HCT116 (cell line): Measurements from ENCODE around the gene COMMD3. TPM values are rescaled to one million over a fixed set of nuclear protein-coding genes. Genes with fewer than 3 reads are reported as not detected.

ENCODE experiments used
- ATAC-seq: fragments of 200-7000 bp; cut with Tn5 transposase; 2 replicates; pipeline ENCODE4 v1.9.1; 2020; ENCODE audit warnings: mild to moderate bottlenecking, moderate library complexity
- BruUV-seq: library from RNA; stranded (reverse); fragments of 400-500 nt; replicated peaks from 2 replicates; lab custom pipeline; 2021; lab: Mats Ljungman, UMichigan
- CTCF ChIA-PET: fragments of 300-600 bp; sonication (Branson Sonifier 250); formaldehyde crosslinking; loops from one replicate; lab custom pipeline; 2021; ENCODE audit warnings: antibody characterized with exemption; lab: Charles Lee
- POLR2A ChIA-PET: fragments of 300-600, 350-600 bp; sonication (Branson Sonifier 250); formaldehyde crosslinking; loops from one replicate; lab custom pipeline; 2021; ENCODE audit warnings: antibody characterized with exemption; lab: Charles Lee
- RAD21 ChIA-PET, 2 experiments: fragments of 300-600 bp; sonication (Branson Sonifier 250); formaldehyde crosslinking; loops; one replicate each; lab custom pipeline; 2023; ENCODE audit warnings: low total read pairs in 2 of 2; ENCODE audit not compliant: uncharacterized antibody in 2 of 2, unreplicated experiment in 2 of 2, low non-redundant PET in 1 of 2; lab: Charles Lee
- DNase-seq: peaks from one replicate; pipeline ENCODE4 v3.0.0-alpha.2; 2010; ENCODE audit warnings: low read depth, low spot score
- H2AFZ ChIP-seq: fragments of 200-600 bp; shearing (Covaris generic), sonication (generic); 2 replicates; pipeline ENCODE4 v1.6.1; 2017; ENCODE audit warnings: low read depth, mixed run types, mixed read lengths, antibody characterized with exemption, low read length; ENCODE audit not compliant: poor library complexity, severe bottlenecking
- H3K27ac ChIP-seq: 2 replicates; pipeline ENCODE4 v1.5.1; 2012; ENCODE audit warnings: low read depth, low read length
- H3K27me3 ChIP-seq: fragments of 200-600 bp; sonication (generic); 2 replicates; pipeline ENCODE4 v1.6.1; 2016; ENCODE audit warnings: mixed run types, low read length, mixed read lengths; ENCODE audit not compliant: insufficient read depth
- H3K36me3 ChIP-seq, 2 experiments: fragments of 200-500 bp in 1 of 2; fragments of 200-600 bp in 1 of 2; sonication (Bioruptor generic) in 1 of 2; sonication (generic) in 1 of 2; 2 replicates each; pipeline versions ENCODE4 v1.5.1 to v1.6.1; 2014 to 2016; ENCODE audit warnings: low read length in 2 of 2, inconsistent platforms in 1 of 2, mixed read lengths in 1 of 2, mixed run types in 1 of 2; ENCODE audit not compliant: insufficient read depth in 2 of 2, control insufficient read depth in 1 of 2
- H3K4me1 ChIP-seq, 2 experiments: fragments of 200-600 bp in 1 of 2; sonication (generic) in 1 of 2; 2 replicates each; pipeline versions ENCODE4 v1.5.1 to v1.6.1; 2012 to 2017; ENCODE audit warnings: low read length in 2 of 2, inconsistent platforms in 1 of 2, mild to moderate bottlenecking in 1 of 2, mixed read lengths in 1 of 2, mixed run types in 1 of 2, moderate library complexity in 1 of 2; ENCODE audit not compliant: insufficient read depth in 2 of 2, control insufficient read depth in 1 of 2
- H3K4me2 ChIP-seq: fragments of 200-600 bp; sonication (generic); 2 replicates; pipeline ENCODE4 v1.6.1; 2017; ENCODE audit warnings: mixed run types, low read length, mixed read lengths
- H3K4me3 ChIP-seq, 2 experiments: fragments of 200-600 bp in 1 of 2; sonication (generic) in 1 of 2; replicated peaks in 1 of 2; 2 replicates each; pipeline ENCODE4 v1.5.1; 2011 to 2016; ENCODE audit warnings: low read length in 2 of 2, control low read depth in 1 of 2, low read depth in 1 of 2, mild to moderate bottlenecking in 1 of 2, mixed read lengths in 1 of 2, mixed run types in 1 of 2
- H3K79me2 ChIP-seq: fragments of 200-600 bp; sonication (generic); 2 replicates; pipeline ENCODE4 v1.6.1; 2017; ENCODE audit warnings: mild to moderate bottlenecking, mixed run types, low read length, moderate library complexity, mixed read lengths; ENCODE audit not compliant: insufficient read depth
- H3K9ac ChIP-seq: fragments of 200-600 bp; sonication (generic); 2 replicates; pipeline ENCODE4 v1.6.1; 2016; ENCODE audit warnings: low read length, mixed read lengths
- H3K9me2 ChIP-seq: fragments of 200-600 bp; sonication (generic), shearing (Covaris generic); 2 replicates; pipeline ENCODE4 v1.6.1; 2017; ENCODE audit warnings: mixed run types, mild to moderate bottlenecking, moderate library complexity; ENCODE audit not compliant: insufficient read depth
- H3K9me3 ChIP-seq, 2 experiments: fragments of 200-500 bp in 1 of 2; fragments of 200-600 bp in 1 of 2; sonication (Bioruptor generic) in 1 of 2; sonication (generic) in 1 of 2; 2 replicates each; pipeline ENCODE4 v1.6.1; 2014 to 2017; ENCODE audit warnings: low read length in 2 of 2, mixed read lengths in 2 of 2, inconsistent platforms in 1 of 2, low read depth in 1 of 2, mild to moderate bottlenecking in 1 of 2, mixed run types in 1 of 2, moderate library complexity in 1 of 2; ENCODE audit not compliant: control insufficient read depth in 1 of 2, insufficient read depth in 1 of 2
- H4K20me1 ChIP-seq: fragments of 200-600 bp; sonication (generic), shearing (Covaris generic); 2 replicates; pipeline ENCODE4 v1.6.1; 2017; ENCODE audit warnings: mixed run types, mild to moderate bottlenecking, moderate library complexity; ENCODE audit not compliant: insufficient read depth
- CBX3 ChIP-seq: IDR thresholded peaks from 2 replicates; pipeline ENCODE4 v1.6.1; 2012; ENCODE audit warnings: low read depth
- CEBPB ChIP-seq: IDR thresholded peaks from 2 replicates; pipeline ENCODE4 v1.6.1; 2012; ENCODE audit warnings: low read depth
- CTCF ChIP-seq, 3 experiments: fragments of 200-600 bp in 1 of 3; sonication (generic) in 1 of 3; IDR thresholded peaks in 2 of 3; conservative IDR thresholded peaks in 1 of 3; 2 replicates each; pipeline ENCODE4 v1.5.1; 2012 to 2017; ENCODE audit warnings: low read depth in 2 of 3, low read length in 2 of 3, antibody characterized with exemption in 1 of 3, borderline replicate concordance in 1 of 3, control low read depth in 1 of 3, mild to moderate bottlenecking in 1 of 3, mixed read lengths in 1 of 3, mixed run types in 1 of 3, moderate library complexity in 1 of 3; ENCODE audit not compliant: insufficient read depth in 1 of 3
- ELF1 ChIP-seq: IDR thresholded peaks from 2 replicates; pipeline ENCODE4 v1.6.1; 2012; ENCODE audit warnings: low read depth, borderline replicate concordance
- EZH2phosphoT487 ChIP-seq: fragments of 200-600 bp; IDR thresholded peaks from 2 replicates; pipeline ENCODE4 v1.6.1; 2018; ENCODE audit warnings: antibody characterized with exemption, borderline replicate concordance
- JUND ChIP-seq: IDR thresholded peaks from 2 replicates; pipeline ENCODE4 v1.6.1; 2012
- RAD21 ChIP-seq: IDR thresholded peaks from 2 replicates; pipeline ENCODE4 v1.6.1; 2012; ENCODE audit warnings: low read depth, mild to moderate bottlenecking
- ZFX ChIP-seq: fragments of 450-650 bp; IDR thresholded peaks from 2 replicates; pipeline ENCODE4 v1.6.1; 2017
- intact Hi-C: fragments of 100-400 bp; cut with micrococcal nuclease; formaldehyde crosslinking; loops from 2 replicates; pipeline ENCODE4 v1.10.0; 2022
- total RNA-seq: library from RNA; stranded (reverse); gene quantifications from one replicate; pipeline ENCODE4 v1.2.1, GENCODE V29; 2021; ENCODE audit not compliant: unreplicated experiment
- TF ChIP-seq, protein P1 (sequence below): IDR thresholded peaks from 2 replicates; pipeline ENCODE4 v1.6.1; 2012
- TF ChIP-seq, protein P2 (sequence below): IDR thresholded peaks from 2 replicates; pipeline ENCODE4 v1.6.1; 2011; ENCODE audit warnings: mild to moderate bottlenecking, low read length, moderate library complexity; ENCODE audit not compliant: insufficient replicate concordance; ENCODE audit errors: extremely low read depth
- TF ChIP-seq, protein P3 (sequence below): IDR thresholded peaks from 2 replicates; pipeline ENCODE4 v1.6.1; 2012; ENCODE audit warnings: low read depth
- TF ChIP-seq, protein P4 (sequence below): IDR thresholded peaks from 2 replicates; pipeline ENCODE4 v1.6.1; 2012

COMMD3 gene
- total RNA-seq, 1 experiment from 2014 or later = 43.0 TPM

DNA sequence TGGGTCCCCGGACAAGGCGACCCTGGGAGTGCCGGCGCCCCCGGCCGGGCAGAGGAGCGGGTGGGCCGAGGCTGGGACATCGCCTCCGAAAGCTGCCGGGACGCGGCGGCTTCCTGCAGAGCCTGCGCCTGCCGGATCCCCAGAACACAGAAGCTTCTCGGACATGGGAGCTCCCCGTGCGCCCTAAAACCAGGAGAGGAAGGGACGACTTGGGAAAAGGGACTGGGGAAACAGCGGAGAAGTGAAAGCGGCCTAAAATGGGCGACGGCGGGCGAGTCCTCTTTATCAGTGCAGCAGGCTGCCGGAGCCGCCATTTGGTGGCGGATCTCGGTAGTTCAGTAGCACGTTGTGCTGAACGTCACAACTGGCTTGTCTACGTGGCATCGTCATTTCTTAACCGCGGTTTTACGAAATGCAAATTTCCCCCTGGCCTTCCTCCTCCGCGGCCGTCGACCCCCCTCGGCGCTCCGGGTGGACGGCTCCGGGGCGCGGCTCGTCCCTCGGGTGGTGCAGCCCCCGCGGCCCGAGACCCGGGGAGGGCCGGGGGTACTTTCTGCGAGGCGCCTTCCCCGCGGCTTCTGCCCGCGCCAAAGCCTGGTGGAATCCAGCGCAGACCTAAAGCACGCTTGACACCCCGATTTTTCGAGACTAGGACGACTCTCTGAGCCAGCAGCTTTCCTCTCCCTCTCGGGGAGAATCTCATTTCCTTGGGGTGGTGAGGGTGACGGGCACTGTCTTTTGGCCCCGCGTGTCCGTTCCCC lies 19.2 kb downstream of the COMMD3 start:
- ChIA-PET POLR2A (no interaction called here), CTCF (no interaction called here), RAD21 (no interaction called here)
- H3K36me3 ChIP-seq = no peaks in the 10 kb centered on the region; a peak in 1 of 4 replicates
- H3K4me1 ChIP-seq = peaks cover 0 to 6% of the 10 kb centered on the region in 2 experiments; a peak in 2 of 4 replicates
- H3K4me3 ChIP-seq = no peak overlapping the region
- ATAC-seq = no peak
- no peaks in the 10 kb centered on the region for H3K9me2 ChIP-seq
- no peaks in the 10 kb centered on the region for H4K20me1 ChIP-seq
- H3K79me2 ChIP-seq = no peaks in the 10 kb centered on the region
- no peak for DNase-seq
- H3K9me3 ChIP-seq = no peaks in the 10 kb centered on the region
- intact Hi-C loops = no loop called here
- TF ChIP-seq, protein P1, sequence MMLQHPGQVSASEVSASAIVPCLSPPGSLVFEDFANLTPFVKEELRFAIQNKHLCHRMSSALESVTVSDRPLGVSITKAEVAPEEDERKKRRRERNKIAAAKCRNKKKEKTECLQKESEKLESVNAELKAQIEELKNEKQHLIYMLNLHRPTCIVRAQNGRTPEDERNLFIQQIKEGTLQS = no peak
- TF ChIP-seq CEBPB (no peak), ZFX (no peak), RAD21 (no peak), EZH2phosphoT487 (no peak), ELF1 (no peak), JUND (no peak), CTCF (IDR thresholded peaks at IDR 0.05 in 2 of 3, conservative IDR thresholded peaks at IDR 0.05 in 1 of 3; ENCODE audit: borderline replicate concordance in 1 of 3, insufficient read depth in 1 of 3, low read depth in 2 of 3, low read length in 2 of 3) (no peak), CBX3 (no peak)
- TF ChIP-seq, protein P2, sequence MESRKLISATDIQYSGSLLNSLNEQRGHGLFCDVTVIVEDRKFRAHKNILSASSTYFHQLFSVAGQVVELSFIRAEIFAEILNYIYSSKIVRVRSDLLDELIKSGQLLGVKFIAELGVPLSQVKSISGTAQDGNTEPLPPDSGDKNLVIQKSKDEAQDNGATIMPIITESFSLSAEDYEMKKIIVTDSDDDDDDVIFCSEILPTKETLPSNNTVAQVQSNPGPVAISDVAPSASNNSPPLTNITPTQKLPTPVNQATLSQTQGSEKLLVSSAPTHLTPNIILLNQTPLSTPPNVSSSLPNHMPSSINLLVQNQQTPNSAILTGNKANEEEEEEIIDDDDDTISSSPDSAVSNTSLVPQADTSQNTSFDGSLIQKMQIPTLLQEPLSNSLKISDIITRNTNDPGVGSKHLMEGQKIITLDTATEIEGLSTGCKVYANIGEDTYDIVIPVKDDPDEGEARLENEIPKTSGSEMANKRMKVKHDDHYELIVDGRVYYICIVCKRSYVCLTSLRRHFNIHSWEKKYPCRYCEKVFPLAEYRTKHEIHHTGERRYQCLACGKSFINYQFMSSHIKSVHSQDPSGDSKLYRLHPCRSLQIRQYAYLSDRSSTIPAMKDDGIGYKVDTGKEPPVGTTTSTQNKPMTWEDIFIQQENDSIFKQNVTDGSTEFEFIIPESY = no peak
- TF ChIP-seq, protein P3, sequence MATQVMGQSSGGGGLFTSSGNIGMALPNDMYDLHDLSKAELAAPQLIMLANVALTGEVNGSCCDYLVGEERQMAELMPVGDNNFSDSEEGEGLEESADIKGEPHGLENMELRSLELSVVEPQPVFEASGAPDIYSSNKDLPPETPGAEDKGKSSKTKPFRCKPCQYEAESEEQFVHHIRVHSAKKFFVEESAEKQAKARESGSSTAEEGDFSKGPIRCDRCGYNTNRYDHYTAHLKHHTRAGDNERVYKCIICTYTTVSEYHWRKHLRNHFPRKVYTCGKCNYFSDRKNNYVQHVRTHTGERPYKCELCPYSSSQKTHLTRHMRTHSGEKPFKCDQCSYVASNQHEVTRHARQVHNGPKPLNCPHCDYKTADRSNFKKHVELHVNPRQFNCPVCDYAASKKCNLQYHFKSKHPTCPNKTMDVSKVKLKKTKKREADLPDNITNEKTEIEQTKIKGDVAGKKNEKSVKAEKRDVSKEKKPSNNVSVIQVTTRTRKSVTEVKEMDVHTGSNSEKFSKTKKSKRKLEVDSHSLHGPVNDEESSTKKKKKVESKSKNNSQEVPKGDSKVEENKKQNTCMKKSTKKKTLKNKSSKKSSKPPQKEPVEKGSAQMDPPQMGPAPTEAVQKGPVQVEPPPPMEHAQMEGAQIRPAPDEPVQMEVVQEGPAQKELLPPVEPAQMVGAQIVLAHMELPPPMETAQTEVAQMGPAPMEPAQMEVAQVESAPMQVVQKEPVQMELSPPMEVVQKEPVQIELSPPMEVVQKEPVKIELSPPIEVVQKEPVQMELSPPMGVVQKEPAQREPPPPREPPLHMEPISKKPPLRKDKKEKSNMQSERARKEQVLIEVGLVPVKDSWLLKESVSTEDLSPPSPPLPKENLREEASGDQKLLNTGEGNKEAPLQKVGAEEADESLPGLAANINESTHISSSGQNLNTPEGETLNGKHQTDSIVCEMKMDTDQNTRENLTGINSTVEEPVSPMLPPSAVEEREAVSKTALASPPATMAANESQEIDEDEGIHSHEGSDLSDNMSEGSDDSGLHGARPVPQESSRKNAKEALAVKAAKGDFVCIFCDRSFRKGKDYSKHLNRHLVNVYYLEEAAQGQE = no peak
- TF ChIP-seq, protein P4, sequence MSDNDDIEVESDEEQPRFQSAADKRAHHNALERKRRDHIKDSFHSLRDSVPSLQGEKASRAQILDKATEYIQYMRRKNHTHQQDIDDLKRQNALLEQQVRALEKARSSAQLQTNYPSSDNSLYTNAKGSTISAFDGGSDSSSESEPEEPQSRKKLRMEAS = no peak
- H3K9ac ChIP-seq = no peak overlapping the region
- H3K4me2 ChIP-seq = no peak overlapping the region
- BruUV-seq = no TSS peak
- no peak overlapping the region for H3K27ac ChIP-seq
- peaks cover 8% of the 10 kb centered on the region; the same call in 1 of the 2 replicates for H3K27me3 ChIP-seq
- H2AFZ ChIP-seq = no peak overlapping the region
